ENCODE data around the gene ENAM.

DNA sequence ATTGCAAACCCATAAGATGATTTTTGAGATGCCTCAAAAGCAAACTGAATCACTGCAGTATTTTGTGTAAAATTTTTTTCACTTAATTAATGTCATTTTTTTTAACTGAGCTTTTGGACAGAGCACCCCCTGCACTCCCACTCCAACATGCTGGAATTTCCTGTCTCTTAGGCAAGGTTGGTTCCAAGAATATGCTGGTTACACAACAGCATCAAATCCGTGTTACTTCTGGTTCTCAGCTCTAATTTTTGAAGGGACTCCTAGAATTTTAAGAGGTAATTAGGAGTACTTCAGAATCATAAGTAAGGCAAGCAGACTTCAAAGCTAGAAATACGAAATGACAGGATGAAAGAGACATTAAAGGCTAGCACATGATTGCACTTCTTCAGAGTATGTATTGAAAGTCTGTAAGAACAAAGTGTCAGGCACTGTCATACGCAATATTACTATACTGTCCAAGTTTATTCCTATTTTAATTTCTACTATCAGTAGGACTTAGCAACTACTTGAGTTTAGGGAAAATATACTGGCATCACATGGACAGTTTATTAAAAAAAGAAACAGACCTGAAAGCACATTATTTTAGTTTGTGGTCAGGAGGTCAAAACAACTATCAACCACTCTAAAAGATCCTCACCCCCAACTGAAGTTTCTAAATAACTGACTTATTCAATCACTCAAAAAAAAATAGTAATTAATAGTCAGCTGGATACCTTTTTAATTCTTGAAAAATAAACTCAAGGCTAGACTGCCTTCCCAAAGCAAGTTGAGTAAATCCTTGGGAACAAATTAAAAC is 39.4 kb downstream of the ENAM start:
- TF ChIP-seq, protein P1, sequence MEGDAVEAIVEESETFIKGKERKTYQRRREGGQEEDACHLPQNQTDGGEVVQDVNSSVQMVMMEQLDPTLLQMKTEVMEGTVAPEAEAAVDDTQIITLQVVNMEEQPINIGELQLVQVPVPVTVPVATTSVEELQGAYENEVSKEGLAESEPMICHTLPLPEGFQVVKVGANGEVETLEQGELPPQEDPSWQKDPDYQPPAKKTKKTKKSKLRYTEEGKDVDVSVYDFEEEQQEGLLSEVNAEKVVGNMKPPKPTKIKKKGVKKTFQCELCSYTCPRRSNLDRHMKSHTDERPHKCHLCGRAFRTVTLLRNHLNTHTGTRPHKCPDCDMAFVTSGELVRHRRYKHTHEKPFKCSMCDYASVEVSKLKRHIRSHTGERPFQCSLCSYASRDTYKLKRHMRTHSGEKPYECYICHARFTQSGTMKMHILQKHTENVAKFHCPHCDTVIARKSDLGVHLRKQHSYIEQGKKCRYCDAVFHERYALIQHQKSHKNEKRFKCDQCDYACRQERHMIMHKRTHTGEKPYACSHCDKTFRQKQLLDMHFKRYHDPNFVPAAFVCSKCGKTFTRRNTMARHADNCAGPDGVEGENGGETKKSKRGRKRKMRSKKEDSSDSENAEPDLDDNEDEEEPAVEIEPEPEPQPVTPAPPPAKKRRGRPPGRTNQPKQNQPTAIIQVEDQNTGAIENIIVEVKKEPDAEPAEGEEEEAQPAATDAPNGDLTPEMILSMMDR (IDR thresholded peaks at IDR 0.05), result no peak
- no peak for TF ChIP-seq POLR2AphosphoS5 (IDR thresholded peaks at IDR 0.05)

All from prostate gland (tissue), 2 donors.